Cardiac septum (tissue), 1 donor: ENCODE measurements around the gene ADM. TPM values are rescaled to one million over a fixed set of nuclear protein-coding genes. Genes with fewer than 3 reads are reported as not detected.
"Not testable (repeated sequence)": the region's sequence is repeated elsewhere in the genome, so short reads cannot be mapped to it uniquely, and the experiment has no call there.

Source experiments
- DNase-seq: peaks from one replicate; pipeline ENCODE4 v3.0.0-alpha.2; 2020; ENCODE audit warnings: low spot score
- intact Hi-C: fragments of 100-400 bp; cut with DNase I; formaldehyde crosslinking; loops from one replicate; pipeline ENCODE4 v1.14.0; 2022
- long read RNA-seq: library from polyadenylated mRNA; unstranded; transcript quantifications from one replicate; pipeline ENCODE4 v2.0.0, GENCODE V29; 2021
- total RNA-seq: library from RNA; stranded (reverse); fragmentation: NEBNext Ultra II Directional; extraction: Animal tissue kit (Norgen Biotek cat#: 25700); gene quantifications from one replicate; pipeline ENCODE4 v1.2.1, GENCODE V29; 2021
- donor health status: DM: no; HTN: no; CAD: no.

Gene ADM, protein sequence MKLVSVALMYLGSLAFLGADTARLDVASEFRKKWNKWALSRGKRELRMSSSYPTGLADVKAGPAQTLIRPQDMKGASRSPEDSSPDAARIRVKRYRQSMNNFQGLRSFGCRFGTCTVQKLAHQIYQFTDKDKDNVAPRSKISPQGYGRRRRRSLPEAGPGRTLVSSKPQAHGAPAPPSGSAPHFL
- total RNA-seq, result 5.3 TPM
- long read RNA-seq, partial matches to known transcripts, result 0 of 4 reads
- long read RNA-seq, other reads (novel, unspliced or antisense), result 0 of 4 reads

DNA sequence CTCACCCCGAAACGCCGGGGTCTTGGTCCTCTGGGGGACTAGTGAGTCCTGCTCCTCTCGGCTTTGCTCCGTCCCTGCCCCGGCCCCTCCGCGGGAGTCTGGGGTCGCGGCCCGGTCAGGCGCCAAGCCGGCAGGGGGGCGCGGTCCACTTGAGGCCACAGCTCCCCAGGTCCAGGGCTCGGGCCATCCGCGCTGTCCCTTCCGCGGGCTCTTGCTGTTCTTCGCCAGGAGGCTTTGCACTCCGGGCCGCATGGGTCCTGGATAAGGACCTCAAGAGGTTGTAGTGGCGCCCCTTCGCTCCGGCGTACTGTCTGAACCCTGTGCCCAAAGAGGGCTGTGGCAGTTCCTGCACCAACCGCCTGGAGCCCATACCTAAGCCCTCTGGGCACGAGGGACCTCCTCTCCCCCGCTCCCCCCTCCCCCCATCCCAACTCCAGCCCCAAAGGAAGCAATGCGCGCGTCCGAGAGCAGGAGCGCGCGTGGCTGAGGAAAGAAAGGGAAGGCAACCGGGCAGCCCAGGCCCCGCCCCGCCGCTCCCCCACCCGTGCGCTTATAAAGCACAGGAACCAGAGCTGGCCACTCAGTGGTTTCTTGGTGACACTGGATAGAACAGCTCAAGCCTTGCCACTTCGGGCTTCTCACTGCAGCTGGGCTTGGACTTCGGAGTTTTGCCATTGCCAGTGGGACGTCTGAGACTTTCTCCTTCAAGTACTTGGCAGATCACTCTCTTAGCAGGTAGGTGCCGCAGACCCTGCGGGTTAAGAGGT is at the start of gene ADM:
TSS of gene ADM (plus strand) at position 579 of the 767 bp plus-strand sequence. CDS start 628 bp downstream, outside the sequence.
- intact Hi-C loops, result loop anchor here (5.0 kb wide), 2 partner anchors 97 to 442 kb away; no protein-coding TSS in a partner anchor
- DNase-seq, result peak; percentile 96

DNA sequence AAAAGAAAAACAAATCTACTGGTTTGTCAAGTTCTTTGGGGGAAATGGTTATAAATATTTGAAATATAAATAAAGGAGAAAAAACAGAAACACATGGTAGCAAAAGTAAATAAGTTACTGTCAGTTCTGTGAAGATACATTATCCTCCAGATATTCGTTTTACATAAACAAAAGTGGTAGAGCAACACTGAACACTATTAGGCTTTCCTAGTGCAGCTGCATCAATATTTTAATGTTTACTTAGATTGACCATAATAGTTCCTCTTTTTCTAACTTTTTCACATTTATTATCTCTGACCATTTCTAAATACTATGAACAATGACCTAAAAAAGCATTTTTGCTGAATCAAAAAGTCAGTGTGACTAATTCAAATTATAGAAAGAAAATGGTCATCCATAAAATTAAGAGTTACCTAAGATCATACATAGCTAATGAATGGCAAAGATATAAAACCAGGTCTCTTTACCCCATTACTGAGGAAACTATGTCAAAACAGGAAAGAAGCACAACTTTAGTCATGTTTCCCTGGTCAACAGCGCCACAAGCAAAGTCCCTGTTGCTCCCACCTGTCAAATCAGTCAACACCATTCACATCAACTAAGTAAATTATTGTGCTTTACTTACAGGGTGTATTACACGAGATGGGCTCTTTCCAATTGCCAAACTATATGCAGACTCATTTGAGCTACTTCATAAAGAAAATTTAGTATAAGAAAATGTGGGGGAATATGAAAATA is 49.3 kb upstream of the ADM start:
- no peak for DNase-seq
- intact Hi-C loops, result no loop called here

DNA sequence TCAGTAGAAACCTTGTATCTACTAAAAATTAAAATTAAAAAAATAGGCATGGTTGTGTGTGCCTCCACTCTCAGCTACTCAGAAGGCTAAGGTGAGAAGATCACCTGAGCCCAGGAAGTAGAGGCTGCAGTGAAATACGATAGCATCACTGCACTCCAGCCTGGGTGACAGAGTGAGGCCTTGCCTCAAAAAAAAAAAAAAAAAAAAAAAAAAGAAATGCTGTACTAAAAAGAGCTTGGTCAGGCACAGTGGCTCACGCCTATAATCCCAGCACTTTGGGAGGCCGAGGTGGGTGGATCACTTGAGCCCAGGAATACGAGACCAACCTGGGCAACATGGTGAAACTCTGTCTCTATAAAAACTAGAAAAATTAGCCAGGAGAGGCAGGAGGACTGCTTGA is 47.4 kb upstream of the ADM start:
- no peak for DNase-seq
- intact Hi-C loops, result no loop called here

DNA sequence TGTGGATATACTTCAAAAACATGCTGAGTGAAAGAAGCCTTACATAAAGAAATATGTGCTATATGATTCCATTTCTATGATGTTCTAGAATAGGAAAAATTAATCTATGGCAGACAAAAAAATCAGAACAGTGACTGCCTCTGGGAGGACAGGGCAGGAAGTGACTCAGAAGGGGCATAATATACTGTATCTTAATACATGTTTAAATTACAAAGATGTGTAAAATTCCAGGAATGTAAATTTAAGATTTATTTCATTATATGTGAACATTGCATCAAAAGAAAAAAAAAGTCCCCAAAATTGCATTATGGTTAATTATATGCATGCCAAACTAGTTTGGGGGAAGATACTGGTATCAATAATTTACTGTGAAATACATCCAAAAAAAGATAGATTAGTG is 43.1 kb upstream of the ADM start:
- intact Hi-C loops, result no loop called here

DNA sequence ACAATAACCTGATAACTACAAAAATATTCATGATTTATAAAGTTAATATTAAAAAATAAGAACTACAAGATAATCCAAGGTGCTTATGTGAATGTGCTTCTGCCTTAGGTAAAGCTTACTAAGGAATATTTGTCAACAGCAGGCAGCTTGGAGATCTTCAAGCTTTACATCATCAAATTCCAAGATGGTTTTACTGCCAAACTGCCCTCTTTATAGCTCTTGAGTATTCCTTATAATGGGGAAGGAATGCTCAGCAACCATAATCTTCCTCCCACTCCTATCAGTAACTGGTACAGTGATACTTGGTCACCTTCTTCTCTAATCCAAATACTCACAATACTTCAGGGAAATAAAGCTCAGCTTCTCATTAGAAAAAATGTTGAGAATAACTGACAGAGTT is 40.9 kb upstream of the ADM start:
- intact Hi-C loops, result no loop called here
- DNase-seq, result no peak

More for the DNA sequence above, 43.1 kb upstream of the ADM start:
- DNase-seq, result no peak

DNA sequence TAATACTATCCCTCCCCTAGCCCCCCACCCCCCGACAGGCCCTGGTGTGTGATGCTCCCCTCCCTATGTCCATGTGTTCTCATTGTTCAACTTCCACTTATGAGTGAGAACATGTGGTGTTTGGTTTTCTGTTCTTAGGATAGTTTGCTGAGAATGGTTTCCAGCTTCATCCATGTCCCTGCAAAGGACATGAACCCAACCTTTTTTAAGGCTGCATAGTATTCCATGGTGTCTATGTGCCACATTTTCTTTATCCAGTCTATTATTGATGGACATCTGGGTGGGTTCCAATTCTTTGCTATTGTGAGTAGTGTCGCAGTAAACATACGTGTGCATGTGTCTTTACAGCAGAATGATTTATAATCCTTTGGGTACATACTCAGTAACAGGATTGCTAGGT is 40.2 kb upstream of the ADM start:
- intact Hi-C loops, DNase-seq: not testable (repeated sequence)

DNA sequence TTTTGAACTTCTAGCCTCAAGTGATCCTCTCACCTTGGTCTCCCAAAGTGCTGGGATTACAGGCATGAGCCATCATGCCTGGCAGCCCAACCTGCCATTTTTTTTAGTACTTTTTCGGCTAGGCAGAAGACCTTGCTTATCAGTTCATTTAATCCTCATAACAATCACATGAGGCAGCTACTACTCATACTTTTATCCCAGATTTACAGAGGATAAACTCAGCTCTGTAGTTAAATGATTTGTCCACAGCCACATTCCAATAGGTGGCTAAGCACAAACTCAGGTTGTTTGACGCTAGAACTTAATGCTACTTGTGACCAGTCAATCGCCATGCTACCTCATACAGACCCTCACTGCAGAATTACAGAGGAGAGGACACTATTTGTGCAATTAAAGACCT is 38.9 kb upstream of the ADM start:
- no peak for DNase-seq
- intact Hi-C loops, result no loop called here

DNA sequence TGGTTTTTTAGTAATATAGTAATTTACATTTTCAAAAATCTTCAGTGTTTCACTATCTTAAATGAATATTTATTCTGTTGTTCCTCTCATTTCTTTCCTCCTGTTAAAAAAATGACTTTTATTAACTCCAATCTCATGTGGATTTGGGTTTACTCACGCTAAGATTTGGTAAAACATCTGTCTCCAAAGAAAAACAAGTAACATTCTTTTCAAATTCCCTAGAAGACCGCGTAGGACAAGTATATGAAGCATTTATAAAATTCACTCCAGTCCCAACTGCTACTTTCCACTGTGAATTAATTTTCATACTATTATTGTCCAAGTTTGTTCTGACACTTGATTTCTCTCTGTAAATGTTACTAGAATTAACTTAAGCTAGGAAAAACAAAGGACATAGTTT is 37.1 kb upstream of the ADM start:
- intact Hi-C loops, result no loop called here
- DNase-seq, result no peak

DNA sequence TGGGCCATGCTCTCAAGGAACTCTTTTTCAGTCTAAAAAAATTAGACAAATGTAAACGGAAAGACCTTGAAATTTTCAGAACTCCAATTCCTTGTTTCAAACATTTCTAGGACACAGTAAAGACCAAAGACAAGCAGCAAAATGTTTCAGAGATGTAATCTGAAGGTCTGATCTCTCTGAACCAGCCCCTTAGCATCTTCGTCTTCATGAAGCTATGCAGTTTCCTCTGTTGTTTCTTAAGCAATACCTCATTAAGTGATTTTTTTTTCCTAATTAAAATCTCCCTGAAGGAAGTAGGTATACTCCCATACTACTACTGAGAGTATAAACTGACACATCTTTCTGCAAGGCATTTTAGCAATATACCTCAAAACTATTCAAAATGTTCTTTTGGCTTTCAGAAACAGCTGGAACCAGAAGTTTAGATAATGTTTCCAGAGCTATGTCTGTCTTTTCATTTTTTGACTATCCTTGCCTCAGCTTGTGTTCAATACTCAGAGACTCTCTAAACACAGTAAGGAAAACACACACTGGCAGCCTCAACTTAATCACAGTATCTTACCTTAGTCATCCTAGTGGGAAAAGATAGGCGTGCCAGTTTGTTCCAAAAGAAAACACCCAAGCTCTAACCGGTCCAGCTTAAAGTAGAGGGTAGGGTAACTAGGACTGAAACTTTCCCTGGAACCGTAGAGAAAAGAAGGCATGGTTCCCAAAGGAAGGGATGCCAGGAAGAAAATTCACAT is 36.0 kb upstream of the ADM start:
- intact Hi-C loops, result no loop called here
- DNase-seq, result no peak

DNA sequence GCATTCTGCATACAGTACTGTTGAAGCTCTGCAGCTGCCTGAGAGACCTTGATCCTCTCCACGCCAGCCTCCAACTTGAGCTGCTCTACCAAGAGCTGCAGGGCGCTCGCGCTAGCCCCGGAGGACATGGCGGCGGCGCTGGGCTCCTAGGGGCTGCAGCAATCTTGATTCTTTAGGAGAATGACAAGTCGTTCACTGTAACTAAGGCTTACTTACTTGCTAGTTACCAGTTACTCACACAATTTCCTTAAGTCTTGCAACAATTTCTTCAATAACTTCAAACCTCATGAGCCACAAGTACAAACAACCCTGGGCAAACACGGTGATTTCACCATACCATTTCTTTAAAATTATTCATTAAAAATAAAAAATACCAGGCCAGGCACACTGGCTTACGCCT is 32.7 kb upstream of the ADM start:
- no peak for DNase-seq
- intact Hi-C loops, result no loop called here

DNA sequence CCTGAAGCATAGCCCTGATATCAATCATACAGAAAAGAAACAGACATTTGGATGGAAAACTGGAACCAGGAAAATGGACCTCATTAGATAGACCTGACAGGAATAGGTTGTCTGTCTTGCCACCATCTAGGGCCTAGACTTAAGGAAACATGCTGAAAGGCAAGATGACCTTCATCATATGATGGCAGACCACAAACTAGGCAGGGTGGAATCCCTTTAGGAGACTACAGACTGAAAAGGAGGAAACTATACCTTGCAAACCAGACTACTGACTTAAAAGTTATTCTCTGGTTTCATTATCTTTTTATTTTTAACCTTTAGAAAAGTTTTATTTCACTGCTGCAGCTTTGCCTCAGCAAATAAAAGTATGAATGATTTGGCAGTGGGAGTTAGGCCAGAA is 31.1 kb upstream of the ADM start:
- DNase-seq, result no peak
- intact Hi-C loops, result no loop called here

DNA sequence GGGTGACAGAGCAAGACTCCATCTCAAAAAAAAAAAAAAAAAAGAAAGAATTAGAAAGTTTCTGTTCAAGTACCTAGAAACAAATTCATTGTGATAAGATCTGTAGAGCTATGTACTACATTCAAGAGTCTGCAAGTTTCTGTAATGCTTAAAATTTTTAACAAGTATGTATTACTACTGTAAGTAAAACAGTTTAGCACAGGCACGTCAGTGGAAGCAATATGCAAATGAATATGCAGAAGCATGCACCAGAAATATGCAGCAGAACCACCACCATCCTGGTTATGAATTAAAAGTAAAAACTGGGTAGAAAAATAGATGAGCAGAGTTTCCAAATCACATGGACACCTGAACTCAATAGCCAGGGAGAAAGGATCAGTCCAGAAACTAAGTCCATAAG is 30.1 kb upstream of the ADM start:
- DNase-seq, result no peak
- intact Hi-C loops, result no loop called here

DNA sequence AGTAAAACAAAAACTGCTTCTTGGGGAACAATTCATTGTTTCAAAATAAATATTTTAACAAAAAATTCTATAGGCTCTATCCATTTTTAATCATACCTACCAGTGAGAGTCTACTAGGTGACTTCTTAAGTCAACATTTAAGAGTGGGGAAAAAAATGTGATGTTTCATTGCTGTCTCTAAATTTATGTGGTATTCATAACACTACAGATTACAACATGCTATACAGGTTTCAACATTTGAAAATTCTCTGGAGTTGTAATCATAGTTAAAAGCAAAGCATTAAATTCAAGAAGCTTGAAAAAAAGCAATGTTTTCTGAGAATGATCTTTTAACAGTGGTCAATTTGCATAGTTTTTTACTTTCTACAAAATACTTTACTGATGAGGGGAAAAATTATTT is 29.2 kb upstream of the ADM start:
- DNase-seq, result no peak
- intact Hi-C loops, result no loop called here

DNA sequence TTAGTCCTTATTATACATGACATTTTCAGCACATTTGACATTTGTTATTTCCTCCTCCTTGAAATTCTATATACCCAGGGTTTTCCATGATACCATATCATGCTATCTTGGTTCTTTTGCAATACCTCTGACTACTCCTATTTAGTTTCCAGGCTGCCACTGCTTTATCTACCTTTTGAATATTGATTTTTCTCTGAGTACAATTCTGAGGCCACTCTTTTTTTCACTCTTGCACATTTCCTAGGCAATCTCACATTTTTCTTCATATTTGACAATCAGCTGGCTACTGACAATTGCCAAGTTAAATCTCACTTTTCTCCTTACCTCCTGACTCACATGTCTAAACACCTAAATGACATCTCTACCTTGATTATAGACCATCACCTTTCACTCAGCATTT is 22.8 kb upstream of the ADM start:
- intact Hi-C loops, result no loop called here

DNA sequence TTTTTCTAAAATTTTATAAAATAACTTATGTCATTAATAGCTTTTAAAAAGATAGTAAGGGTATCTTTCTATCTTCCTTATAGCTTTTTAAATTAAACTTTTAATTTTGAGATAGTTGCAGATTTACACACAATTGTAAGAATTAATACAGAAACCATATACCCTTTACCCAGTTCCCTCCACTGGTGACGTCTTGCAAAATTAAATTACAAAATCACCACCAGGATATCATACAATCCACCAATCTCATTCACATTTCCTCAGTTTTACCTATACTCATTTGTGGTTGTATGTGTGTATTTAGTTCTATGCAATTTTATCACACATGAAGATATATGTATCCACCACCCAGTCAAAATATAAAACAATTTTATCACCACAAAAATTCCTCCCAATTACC is 20.9 kb upstream of the ADM start:
- intact Hi-C loops, result no loop called here
- DNase-seq, result no peak

More for the DNA sequence above, 22.8 kb upstream of the ADM start:
- no peak for DNase-seq

DNA sequence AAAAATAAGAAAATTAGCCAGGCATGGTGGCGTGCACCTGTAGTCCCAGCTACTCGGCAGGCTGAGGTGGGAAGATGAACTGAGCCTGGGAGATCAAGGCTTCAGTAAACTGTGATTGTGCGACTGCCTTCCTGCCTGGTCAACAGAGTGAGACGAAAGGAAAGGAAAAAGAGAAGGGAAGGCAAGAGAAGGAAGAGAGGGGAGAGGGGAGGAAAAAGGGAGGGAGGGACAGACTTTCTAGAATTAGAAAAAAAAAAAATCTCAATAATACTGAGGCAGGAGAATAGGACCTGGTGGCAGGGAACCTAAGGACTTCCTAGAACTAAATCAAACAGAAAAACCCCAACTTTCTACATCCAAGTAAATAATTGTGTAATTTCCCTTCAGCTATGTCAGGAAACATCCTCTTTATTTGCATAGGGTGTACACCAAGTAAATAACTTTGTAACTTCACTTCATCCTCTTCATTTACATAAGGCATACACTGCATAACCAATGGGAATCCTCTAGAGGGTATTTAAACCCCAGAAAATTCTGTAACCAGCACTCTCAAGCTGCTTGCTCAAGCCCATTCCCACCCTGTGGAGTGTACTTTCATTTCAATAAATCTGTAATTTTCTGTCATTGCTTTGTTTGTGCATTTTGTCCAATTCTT is 19.6 kb upstream of the ADM start:
- no peak for DNase-seq
- intact Hi-C loops, result no loop called here

DNA sequence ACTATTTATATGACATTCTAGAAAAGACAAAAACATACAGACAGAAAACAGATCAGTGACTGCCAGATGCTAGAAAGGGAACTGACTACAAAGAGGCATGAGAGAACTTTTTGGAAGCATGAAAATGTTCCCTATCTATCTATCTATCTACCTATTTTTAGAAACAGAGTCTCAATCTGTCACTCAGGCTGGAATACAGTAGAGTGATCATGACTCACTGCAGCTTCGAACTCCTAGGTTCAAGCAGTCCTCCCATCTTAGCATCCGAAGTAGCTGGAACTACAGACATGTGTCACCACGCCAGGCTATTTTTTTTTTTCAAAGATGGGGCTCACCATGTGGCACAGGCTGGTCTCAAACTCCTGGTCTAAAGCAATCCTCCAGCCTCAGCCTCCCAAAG is 17.7 kb upstream of the ADM start:
- DNase-seq, result no peak
- intact Hi-C loops, result no loop called here

DNA sequence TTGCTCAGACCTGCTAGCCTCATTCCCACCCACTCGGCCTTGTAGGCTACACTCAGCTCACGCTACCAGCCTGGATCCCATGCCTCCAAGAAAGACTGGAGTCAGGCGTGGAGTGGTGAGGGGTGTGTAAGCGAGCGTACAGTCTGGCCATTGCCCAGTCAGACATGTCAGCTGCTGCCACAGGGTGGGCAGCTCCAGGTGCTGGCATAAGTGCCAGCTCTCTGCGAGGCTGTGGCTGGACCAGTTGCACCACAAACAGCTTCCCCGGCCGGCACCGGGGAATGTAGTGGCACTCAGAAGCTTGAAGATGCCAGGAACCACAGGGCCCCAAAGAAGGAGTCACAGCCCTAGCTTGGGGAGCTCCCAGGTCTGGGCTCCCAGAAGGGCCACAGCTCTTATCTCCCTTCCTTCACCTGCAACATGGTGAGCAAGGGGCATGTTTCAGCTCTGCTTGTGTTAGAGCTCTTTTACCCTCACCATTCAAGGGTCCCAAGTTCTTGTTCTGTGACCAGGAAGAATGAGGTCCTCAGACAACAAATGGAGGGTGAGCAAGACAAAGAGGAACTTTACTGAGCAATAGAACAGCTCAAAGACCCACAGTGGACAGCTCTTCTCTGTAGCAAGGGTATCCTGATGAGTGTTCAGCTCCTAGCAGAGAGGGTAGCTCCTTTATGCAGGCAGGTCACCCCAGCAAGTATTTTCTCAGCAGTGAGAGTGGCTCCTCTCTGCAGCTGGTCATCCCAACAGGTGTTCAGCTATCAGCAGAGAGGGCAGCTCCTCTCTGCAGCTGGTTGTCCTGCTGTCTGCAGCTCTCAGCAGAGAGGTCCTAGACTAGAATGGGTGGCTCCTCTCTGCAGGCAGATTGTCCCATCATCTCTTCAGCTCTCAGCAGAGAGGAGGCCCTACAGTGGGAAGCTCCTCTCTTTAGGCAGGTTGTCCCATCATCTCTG is 16.8 kb upstream of the ADM start:
- intact Hi-C loops, result no loop called here
- DNase-seq, result no peak
